Lower leg skin (tissue), 3 donors: ENCODE results near the gene GNAI3.

Experiments
- CTCF ChIP-seq, 3 donors: fragments of 450-650 bp; IDR thresholded peaks; one replicate each; pipeline ENCODE4 v1.5.1; 2016; ENCODE audit warnings: antibody characterized with exemption in 3 of 3, mild to moderate bottlenecking in 3 of 3, moderate library complexity in 2 of 3
- POLR2A ChIP-seq, 2 donors: fragments of 450-650 bp; IDR thresholded peaks; one replicate each; pipeline ENCODE4 v1.6.1; 2016 to 2017; ENCODE audit warnings: antibody characterized with exemption in 2 of 2, mild to moderate bottlenecking in 1 of 2, moderate library complexity in 1 of 2

GRCh38 chr1:109639063-109639840 is 90.8 kb downstream of the GNAI3 start:
- no peak for TF ChIP-seq CTCF (IDR thresholded peaks at IDR 0.05)
- TF ChIP-seq POLR2A (IDR thresholded peaks at IDR 0.05): no peak
